HG03378 (cell line): ENCODE results near the gene IL17F.
A peak's percentile ranks its signal among the peaks of the same experiment; 100 is the strongest.
"Not testable (repeated sequence)": the region's sequence is repeated elsewhere in the genome, so short reads cannot be mapped to it uniquely, and the experiment has no call there.

Experiments used
- ATAC-seq: cut with Tn5 transposase; IDR thresholded peaks from one replicate; pipeline ENCODE4 v1.9.1; 2021; ENCODE audit warnings: mild to moderate bottlenecking, moderate library complexity; ENCODE audit not compliant: unreplicated experiment

Gene IL17F

DNA sequence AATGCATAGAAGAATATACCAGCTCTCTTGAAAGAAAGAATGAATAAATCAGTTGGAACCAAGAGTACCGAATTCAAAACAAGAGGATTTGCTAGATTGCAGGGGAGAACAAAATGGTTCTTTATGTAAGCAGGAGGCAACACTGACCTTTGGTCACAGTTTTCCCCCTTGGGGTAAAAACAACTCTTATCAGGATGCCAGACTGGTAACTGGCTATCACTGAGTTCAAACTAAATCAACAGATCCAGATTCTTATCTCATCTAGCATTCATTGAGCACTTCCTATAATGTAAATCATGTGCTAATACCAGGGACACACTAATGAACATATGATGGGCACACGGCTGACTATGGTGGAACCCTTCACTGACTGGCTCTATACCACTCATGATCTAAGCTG, 4.8 kb upstream of the IL17F start:
- no peak for ATAC-seq

DNA sequence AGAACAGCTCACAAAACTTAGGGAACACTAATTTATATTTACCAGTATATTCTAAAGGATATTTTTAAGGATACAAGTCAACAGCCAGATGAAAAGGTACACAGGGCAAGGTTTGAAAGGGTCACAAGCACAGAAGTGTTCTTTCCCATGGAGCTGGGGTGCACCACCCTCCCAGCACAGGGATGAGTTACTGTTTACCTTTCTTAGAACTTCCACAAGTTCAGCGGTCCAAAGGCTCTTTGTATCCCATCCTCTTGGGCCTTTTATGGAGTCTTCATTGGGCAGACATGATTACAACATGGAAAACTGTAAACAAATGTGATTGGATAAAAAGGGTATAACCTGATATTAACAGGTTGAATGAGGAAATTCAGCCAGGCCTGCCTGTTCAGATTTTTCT, 1.1 kb upstream of the IL17F start:
- ATAC-seq, result no peak

DNA sequence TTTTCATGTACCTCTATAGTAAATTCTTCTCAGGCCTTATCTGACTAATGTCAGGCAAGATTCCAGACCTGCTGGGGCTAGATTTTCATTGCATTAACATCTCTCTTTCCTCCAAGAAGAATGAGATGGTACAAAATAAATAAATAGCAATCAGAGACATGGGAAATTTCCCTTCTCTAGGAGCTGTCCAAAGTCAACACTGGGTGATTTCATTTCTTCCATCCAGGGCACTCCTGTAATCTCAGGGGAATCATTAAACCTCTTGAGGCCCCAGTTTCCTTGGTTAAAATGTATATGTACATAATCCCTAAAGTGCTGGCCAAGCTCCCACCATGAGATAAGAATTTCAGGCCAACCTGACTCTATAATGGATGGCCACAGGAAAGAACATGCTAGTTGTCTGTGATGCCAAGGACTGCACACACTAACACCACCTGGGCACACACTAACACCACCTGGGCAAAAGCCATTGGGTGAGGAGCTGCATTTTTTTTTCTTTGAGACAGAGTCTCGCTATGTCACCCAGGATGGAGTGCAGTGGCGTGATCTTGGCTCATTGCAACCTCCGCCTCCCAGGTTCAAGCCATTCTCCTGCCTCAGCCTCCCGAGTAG, 912 bp downstream of the IL17F start:
- ATAC-seq, result no peak

DNA sequence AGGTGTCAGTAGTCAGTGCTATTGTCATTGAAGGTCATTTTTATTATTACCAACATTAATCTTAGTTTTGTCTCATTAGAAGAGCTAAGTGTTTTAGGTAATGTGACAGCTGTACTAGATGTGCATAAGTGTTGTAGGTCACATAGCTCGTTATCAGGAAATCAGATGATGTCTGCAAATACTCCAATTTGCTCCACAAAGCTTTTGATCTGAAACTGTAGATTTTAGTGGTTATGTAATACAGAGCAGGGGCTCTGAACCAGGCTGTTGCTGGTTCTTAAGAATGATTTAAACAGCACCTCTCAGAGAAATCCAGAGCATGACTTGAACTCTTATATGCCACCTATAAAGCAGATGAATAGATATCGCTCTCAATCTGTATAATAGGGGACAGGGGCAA, 2.5 kb downstream of the IL17F start:
- ATAC-seq, result no peak

DNA sequence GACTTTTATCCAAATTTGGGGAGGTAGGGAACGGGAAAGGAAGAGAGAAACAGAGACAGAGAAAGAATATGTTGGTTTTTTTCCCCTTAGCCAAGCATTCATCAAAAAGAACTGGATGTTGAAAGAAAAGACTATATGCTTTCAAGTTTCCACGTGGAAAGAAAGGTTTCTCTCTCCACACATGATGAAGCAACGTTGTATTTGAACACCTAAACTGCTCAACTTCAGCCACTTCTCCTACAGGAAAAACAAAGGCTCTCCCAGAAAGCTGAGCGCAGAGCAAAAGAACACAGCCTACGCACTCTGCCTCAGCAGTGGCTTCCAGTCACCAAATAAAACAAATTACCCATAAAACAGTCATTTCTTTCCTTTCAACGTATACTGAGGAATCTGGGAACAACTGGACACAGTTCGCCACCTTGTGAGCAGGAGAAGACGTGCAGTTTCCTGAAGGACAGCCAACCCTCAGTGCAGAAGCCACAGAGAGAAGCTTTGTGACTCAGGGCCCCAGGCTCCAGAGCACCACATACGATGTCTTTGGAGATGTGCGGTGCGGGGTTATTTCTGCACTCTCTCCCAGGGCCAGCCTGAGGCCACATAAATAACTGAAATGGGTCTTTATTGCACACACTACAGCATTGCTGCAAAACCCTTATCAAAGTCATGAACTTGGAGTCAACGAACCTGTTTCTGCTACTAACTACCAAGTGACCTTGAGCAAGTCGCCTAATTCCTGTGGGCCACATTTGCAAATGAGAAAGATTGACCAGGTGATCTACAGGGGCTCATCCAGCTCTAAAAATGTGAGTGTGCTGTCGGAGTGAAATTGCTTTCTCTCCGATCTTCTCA, 10.1 kb downstream of the IL17F start:
- peak; percentile 77 for ATAC-seq

DNA sequence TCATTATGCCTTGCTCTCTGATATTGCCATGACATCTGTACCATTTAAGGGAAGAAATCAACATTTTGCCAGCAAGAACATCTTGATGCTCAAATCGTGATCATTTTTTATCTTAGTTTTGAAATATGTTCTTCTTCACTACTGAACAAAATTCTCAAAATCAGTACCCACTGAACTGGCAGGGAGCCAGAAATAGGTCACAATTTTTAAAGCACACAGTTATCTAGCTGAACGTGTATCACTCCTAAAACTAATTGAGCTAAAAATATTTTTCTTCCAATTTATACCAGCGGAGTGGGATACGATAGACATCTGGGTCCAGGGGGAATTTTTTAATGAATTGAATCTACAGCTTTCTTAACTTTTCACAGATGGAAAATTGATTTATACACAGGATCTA, 11.3 kb downstream of the IL17F start:
- no peak for ATAC-seq

DNA sequence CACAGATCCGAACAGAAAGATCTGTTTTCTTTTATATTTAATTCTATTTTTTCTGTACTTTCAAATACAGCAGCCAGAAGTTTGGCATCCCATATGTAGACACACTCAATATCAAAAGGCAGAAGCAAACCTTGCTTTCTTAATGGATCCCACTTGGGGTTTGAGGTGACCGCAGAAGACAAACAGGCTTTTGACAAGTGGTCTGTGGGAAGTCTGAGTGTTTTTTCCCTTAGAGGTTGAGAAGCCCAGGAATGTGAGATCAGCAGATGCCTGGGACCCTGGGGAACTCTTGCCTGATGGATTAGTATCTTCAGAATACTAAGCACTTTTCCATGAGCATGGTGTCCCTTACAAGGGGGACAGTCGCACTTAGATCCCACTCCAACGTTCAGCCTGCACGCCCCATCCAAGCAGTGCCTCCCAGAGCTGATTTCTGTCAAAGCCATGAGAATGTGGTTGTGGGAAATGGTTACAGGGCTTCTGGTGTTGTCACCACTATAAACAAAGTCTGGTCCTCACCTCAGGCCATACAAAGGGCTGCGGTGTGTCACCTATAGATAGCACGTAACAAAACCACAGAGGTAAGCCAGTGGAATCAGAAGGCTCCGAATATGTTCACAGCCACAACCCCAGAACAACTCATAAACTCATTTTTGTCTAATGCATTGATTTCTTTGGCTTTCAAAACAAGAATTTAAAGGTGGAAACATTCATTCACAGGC, 12.7 kb downstream of the IL17F start:
- no peak for ATAC-seq

DNA sequence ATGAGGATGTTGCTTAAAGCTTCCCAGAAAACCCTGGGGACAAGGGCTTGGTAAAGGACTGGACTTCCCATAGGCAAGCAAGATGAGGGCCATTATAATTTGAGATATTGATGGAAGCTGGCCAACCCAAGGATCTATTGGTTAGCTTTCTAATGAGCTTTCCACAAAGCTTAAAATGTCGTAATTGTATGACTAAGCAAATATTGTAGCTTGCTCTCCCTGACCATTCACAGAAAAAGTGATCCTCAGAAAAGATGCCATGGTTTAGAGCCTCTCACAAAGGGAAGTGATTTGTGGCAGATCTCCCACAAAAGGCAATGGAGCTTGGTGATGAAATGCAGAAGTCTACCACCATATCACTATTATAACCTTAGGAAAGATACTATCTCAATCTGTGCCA, 13.6 kb downstream of the IL17F start:
- ATAC-seq, result no peak

DNA sequence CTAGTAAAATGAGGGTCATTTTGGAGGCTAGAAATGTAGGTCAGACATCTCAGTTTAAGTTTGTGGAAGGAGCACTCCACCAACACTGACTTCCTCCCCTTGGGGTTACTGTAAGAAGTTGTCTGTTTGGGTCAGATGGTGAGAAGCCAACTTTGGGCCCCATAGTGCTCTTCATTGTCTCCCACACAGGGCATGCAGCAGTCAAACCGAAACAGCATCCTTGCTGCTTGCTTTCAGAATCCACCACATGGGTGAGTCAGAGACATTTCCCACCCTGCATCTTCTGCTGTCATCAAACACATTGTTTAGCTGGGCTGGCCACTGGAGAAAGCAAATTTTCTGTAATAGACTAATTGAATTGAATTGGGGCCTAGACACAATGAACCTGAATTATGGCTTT, 16.8 kb downstream of the IL17F start:
- ATAC-seq, result peak; percentile 100

DNA sequence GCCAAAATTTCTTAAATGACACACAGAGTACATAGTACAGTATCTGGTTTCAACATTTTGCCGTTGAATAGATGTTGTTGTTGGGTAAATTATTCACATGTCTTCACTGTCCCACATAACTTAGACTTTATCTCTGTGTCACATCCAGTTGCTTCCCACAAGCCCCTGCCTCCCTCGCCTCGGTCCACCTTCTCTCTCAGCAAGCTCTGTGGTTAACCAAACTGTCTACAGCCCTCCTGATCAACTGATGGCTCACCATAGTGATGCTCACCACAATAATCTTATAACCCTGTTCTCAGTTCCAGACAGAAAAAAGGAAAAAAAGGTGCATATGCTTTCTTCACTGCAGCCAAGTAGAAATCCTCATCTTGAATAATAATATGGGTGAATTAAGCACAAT, 23.0 kb downstream of the IL17F start:
- ATAC-seq, result peak; percentile 88

DNA sequence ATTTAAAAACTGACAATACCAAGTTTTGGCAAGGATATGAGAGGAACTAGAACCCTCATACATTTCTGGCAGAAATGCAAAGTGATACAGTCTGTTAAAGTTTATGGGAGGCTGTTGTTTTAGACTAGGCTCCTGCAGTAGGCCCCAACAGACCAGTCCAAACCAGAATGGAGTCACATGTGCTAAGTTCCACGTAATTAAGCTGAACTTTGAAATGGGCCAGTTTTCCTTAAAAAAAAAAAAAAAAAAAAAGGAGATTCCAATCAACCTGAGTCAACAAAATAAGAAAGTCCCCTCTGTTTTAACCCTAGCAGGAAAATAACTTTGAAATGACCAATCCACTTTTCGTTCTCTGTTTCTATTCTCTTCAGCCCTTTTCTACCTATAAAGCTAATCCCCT, 26.5 kb downstream of the IL17F start:
- ATAC-seq, result no peak

DNA sequence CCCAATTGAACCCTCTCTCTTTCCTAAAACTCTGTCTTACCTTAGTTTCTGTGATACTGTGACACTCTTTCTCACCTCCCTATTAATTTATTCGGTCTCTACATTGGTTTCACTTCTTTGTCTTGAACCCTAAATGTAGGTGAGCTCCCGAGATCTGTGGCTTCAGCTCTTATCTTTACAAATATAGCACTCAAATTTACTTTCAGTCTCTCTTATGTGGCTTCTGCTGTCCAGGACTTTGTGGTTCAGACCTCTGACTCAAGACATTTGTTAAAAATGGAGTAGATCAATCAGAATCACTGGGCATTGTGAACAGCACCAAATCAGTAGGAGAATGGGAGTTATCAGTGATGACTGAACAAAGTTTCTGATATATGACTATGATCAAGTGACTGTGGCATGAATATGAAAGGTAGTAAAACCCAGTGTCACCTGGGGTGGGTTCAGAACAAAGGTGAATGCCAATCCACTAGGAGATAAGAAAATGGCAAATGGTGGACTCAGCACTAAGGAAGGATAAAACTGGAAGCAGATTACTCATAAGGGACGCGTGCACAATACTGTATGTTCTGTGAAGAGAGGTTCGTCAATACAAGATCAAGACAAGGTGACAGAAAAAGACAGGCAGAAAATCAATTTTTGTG, 27.2 kb downstream of the IL17F start:
- peak; percentile 69 for ATAC-seq

DNA sequence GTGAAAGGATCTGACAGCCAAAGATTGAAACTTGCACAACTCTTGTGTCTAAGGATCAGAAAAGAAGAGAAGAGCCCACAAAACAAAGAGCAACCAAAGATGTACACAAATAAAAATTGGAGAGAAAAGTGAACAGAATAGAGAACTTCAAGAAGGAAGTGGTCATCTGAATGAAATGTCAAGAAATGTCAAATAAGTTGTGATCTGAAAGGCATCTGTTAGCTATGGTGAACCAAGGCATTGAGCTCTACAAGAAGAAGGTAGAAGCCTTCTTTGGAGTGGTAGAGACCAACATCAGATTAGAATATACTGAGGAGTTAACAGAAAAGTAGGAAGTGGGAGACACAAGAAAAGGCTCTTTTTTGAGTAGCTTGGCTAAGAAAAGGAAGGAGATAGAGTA, 28.5 kb downstream of the IL17F start:
- no peak for ATAC-seq

DNA sequence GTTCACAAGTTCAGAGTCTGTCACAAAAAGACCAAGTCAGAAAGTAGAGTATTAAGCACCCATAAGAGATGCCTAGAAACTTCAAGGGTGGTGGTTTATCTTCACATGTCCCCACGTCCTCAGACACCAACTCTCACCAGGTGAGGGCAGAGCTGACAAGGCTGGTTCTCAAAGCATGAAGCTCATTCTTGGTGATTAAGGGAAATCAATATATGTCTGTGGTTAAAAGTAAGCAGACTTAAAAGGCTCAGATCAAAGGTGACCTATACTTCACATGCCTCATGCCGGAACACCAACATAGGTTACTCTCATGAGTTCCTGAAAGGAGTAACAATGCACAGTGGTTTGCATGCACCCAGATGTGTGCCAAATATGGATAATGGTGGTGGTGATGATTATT, 31.2 kb downstream of the IL17F start:
- ATAC-seq, result no peak

DNA sequence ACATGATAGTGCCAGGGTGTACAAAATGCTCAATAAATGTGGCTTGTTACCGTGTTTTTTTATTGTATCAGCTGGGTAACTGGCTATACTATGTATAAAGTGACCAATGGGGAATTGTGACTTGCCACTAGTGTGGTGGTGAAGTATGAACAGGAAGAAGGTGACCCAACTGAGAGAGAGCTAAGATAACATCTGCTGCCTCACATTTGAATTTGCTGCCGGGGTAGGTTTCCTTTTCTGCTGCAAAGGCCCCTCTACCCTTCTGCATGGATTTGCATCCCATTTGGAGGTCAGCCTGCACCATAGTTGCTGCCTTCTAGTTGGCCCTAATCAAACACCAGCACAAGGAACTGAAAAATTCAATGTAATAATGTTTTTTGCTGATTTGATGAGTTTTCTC, 34.1 kb downstream of the IL17F start:
- ATAC-seq, result peak; percentile 88

DNA sequence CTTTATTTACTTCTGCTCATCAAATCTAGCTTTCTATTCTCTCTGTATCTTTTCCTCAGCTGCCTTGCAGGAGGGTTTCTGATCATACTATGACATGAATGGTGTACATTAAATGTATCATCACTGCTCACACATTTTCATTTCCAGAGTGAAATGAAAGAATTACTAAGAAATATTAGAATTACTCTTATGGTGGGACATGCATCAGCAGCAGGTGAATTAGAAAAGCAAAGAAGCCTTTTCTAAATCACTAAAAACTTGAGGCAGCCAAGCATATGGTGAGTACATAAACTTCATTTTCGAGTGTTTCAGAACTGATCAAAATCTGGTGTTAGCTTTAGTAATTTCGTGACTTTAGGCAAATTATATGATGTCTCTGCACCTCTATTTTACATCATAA, 34.5 kb downstream of the IL17F start:
- peak; percentile 25 for ATAC-seq

DNA sequence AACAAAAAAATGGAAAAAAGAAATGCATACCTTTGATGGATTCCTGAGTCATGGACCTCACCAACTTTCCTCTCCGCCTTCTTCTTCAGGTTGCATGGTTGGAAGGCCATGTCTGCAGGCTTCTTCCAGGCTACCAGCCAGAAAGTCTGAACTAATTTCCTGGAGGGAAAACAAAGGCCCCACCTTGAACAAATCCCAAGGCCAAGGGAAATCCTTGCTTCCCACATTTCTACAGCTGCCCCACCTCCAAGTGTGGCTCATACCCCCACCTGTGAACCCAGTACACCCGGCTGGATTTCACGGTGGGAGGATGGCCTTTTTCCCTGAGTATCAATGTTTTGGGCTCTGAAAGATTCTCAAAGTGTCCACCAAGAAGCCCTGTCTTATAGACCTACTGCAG, 35.7 kb downstream of the IL17F start:
- no peak for ATAC-seq

DNA sequence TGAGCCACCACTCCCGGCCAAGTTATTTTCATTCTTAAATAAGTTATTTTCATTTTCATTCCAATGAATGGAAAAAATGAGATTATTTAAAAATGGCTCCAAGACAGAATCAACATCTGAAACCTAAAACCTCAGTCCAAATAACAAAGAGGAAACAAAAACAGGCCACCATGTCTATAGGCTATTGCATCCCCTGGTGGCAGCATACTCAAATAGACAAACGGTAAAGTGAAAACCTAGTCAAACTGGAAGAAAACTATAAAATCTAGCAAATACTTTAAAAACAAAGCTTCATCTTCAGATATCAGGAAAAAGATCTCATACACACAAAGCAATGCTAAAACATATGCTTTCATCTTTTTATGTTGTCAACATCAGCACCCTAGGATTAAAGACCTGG, 37.2 kb downstream of the IL17F start:
- ATAC-seq, result no peak

DNA sequence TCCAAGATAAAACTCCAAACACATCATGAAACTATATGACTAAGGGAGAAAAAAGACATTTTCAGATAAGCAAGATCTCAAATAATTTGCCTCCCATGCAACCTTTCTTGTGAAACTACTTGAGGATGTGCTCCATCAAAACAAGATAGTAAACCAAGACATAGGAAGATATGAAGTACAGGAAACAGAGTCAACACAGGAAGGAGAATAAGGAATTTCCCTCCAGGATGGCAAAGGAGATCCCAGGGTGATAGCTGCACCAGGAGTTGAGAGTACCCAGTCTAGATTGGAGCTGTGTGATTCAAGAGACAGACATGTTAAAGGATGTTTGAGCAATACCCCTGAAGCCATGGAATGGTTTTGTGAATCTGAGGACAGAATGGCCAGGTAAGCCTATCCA, 42.8 kb downstream of the IL17F start:
- no peak for ATAC-seq

DNA sequence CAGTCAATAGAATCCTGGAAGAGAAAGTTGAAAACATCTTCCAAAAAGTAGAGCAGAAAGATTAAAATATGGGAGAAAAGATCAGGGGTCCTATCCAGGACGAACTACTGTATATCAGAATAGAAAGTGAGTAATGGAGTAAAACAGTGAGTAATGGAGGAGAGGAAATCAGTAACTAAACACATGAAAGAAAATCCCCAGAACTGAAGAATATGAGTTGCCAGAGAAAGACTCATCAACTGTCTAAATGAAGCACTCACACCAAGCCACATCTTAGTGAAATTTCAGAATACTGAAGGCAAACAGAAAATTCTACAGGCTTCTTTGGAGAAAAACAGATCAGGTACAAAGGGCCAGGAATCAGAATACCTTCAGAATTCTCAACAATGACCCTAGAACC, 43.3 kb downstream of the IL17F start:
- no peak for ATAC-seq

DNA sequence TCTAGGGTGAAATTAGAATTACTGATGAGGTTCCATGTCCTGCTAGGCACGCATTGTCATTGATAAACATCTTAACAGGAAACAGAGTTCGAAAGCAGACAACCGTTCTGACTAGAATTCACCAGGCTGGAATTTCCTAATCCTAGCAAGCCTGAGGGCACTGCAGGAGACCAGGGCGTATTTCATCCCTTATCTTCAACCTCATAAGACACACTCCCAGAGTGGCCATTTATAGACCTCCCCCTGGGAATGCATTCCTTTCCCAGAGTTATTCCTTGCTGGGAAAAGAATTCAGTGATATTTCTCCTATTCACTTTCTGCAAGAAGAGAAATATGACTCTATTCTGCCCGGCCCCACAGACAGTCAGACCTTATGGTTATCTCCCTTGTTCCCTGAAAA, 44.2 kb downstream of the IL17F start:
- not testable (repeated sequence) for ATAC-seq

DNA sequence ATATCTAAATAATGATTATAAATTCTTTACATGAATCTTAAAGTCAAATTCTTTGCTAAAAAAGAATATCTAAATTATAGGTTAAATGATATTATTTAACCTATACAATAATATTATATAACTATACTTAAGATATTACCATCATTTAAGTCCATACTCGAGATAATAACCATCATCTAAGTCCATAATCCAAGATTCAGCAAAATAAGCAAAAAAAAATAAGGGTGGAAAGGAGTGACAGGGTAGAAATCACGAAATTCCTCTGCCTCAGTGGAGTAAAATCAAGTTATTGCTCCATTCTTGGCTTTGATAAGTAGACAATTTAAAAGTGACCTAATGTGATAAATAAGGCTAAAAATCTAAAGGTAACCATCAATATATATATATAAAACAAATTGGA, 48.4 kb downstream of the IL17F start:
- ATAC-seq, result no peak
